Calu3 (cell line): ENCODE data around the gene DIP2B. TPM values are rescaled to one million over a fixed set of nuclear protein-coding genes. Genes with fewer than 3 reads are reported as not detected.

ENCODE experiments used
- BruUV-seq: library from RNA; stranded (reverse); fragments of 400-500 nt; replicated peaks from 2 replicates; lab custom pipeline; 2021; lab: Mats Ljungman, UMichigan
- CTCF ChIA-PET: fragments of 300-600 bp; sonication (Branson Sonifier 250); formaldehyde crosslinking; loops from one replicate; lab custom pipeline; 2022; ENCODE audit warnings: antibody characterized with exemption; lab: Charles Lee
- DNase-seq: peaks from one replicate; pipeline ENCODE4 v3.0.0; 2022
- H3K27ac Mint-ChIP-seq: one replicate; pipeline ENCODE4 v1.8.0; 2022; ENCODE audit warnings: mixed read lengths; ENCODE audit not compliant: unreplicated experiment
- H3K27me3 Mint-ChIP-seq: one replicate; pipeline ENCODE4 v1.8.0; 2022; ENCODE audit warnings: mixed read lengths; ENCODE audit not compliant: unreplicated experiment
- H3K36me3 Mint-ChIP-seq: one replicate; pipeline ENCODE4 v1.8.0; 2022; ENCODE audit warnings: mild to moderate bottlenecking, moderate library complexity, mixed read lengths; ENCODE audit not compliant: insufficient read depth, unreplicated experiment
- H3K4me1 Mint-ChIP-seq: one replicate; pipeline ENCODE4 v1.8.0; 2022; ENCODE audit warnings: mild to moderate bottlenecking, low read depth, mixed read lengths; ENCODE audit not compliant: unreplicated experiment
- H3K4me3 Mint-ChIP-seq: one replicate; pipeline ENCODE4 v1.8.0; 2022; ENCODE audit warnings: mild to moderate bottlenecking, low read depth, moderate library complexity, mixed read lengths; ENCODE audit not compliant: unreplicated experiment
- H3K9me3 Mint-ChIP-seq: one replicate; pipeline ENCODE4 v1.8.0; 2022; ENCODE audit warnings: low read depth, mixed read lengths; ENCODE audit not compliant: unreplicated experiment
- CTCF ChIP-seq: fragments of 200-600 bp; IDR thresholded peaks from one replicate; pipeline ENCODE4 v1.8.0; 2022; ENCODE audit warnings: antibody characterized with exemption; ENCODE audit not compliant: unreplicated experiment
- intact Hi-C: fragments of 100-400 bp; cut with micrococcal nuclease; formaldehyde crosslinking; loops from one replicate; pipeline ENCODE4 v1.10.0; 2022; ENCODE audit not compliant: unreplicated experiment
- total RNA-seq: library from RNA; stranded (reverse); gene quantifications from 2 replicates; pipeline ENCODE4 v1.2.3, GENCODE V29; 2022

The DIP2B gene
- total RNA-seq, 1 experiment from 2014 or later, result 22.8 TPM

- Mint-ChIP-seq H3K4me3 (no peak overlapping the region), H3K27me3 (no peaks in the 10 kb centered on the region), H3K27ac (peak overlapping the region; percentile 57), H3K36me3 (peaks cover 5% of the 10 kb centered on the region), H3K4me1 (peaks cover 28% of the 10 kb centered on the region), H3K9me3 (no peaks in the 10 kb centered on the region)
- no peak for DNase-seq
- CTCF ChIA-PET, result interaction anchor here (0.8 to 1.3 kb wide), 2 partner anchors 135 to 137 kb away, joined by 3 read pairs; partner anchors contain the start of gene DIP2B
- intact Hi-C loops, result no loop called here
- TSS peak; percentile 13 for BruUV-seq
- no peak for TF ChIP-seq CTCF
These were observed 136.8 kb downstream of the DIP2B start for GRCh38 chr12:50641566-50641965.

DNA sequence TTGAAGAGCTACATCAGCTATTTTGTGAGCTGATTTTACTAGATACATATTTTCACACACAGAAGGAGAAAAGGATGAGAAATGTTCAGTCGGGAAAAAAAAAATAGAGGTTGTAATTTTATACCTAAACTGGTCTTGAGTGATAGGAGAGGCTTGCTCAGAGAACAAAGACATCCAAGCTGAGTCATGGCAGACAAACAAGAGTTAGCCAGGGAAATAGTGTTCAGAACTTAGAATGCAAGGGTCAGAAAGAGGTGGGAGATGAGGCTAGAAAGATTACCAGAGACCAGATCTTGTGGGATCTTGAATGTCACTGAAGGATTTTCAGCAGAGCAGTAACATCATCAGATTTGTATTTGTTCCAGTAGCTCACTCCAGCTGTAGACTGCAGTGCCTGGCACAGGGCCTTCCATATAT, 137.3 kb downstream of the DIP2B start:
- peaks cover 5% of the 10 kb centered on the region for H3K36me3 Mint-ChIP-seq
- H3K27ac Mint-ChIP-seq, result peak overlapping the region; percentile 57
- intact Hi-C loops, result no loop called here
- TF ChIP-seq CTCF, result no peak
- BruUV-seq, result no TSS peak
- H3K4me1 Mint-ChIP-seq, result peaks cover 25% of the 10 kb centered on the region
- no peak overlapping the region for H3K4me3 Mint-ChIP-seq
- CTCF ChIA-PET, result interaction anchor here (0.8 to 1.3 kb wide), 2 partner anchors 136 to 138 kb away, joined by 3 read pairs; partner anchors contain the start of gene DIP2B
- DNase-seq, result no peak
- no peaks in the 10 kb centered on the region for H3K27me3 Mint-ChIP-seq
- H3K9me3 Mint-ChIP-seq, result no peaks in the 10 kb centered on the region

DNA sequence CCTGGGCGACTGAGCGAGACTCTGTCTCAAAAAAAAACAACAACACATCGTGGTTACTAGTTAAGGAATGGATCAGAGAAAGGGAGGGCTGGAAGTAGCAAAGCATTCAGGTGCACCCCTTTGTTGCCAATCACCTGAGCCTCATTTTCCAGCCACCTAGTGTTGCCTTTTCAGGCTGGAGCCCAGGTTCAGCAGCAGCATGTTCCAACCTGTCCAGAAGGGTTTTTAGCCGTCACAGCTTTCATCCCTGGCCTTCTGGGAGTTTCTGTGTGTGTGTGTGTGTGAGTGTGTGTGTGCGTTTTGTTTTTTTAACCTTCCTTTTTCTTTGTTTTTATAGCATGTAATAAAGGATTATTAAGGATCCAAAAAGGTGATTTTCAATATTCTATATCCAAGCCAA, 138.0 kb downstream of the DIP2B start:
- no peaks in the 10 kb centered on the region for H3K9me3 Mint-ChIP-seq
- CTCF ChIA-PET, result interaction anchor here (0.7 to 1.3 kb wide), 2 partner anchors 45 to 138 kb away, joined by 3 read pairs; partner anchors contain the start of gene DIP2B
- no peak for TF ChIP-seq CTCF
- no TSS peak for BruUV-seq
- H3K27me3 Mint-ChIP-seq, result no peaks in the 10 kb centered on the region
- intact Hi-C loops, result no loop called here
- H3K27ac Mint-ChIP-seq, result no peak overlapping the region
- DNase-seq, result no peak
- H3K36me3 Mint-ChIP-seq, result peaks cover 5% of the 10 kb centered on the region
- H3K4me3 Mint-ChIP-seq, result no peak overlapping the region
- peaks cover 18% of the 10 kb centered on the region for H3K4me1 Mint-ChIP-seq

GRCh38 chr12:50647031-50647430, 142.2 kb downstream of the DIP2B start:
- no TSS peak for BruUV-seq
- no peaks in the 10 kb centered on the region for H3K27me3 Mint-ChIP-seq
- no peak for TF ChIP-seq CTCF
- DNase-seq, result no peak
- no peaks in the 10 kb centered on the region for H3K9me3 Mint-ChIP-seq
- peaks cover 5% of the 10 kb centered on the region for H3K36me3 Mint-ChIP-seq
- CTCF ChIA-PET, result interaction anchor here (0.7 kb wide), 1 partner anchor 142 kb away, joined by 11 read pairs; no protein-coding TSS in a partner anchor
- H3K4me3 Mint-ChIP-seq, result no peak overlapping the region
- peaks cover 6% of the 10 kb centered on the region for H3K4me1 Mint-ChIP-seq
- no peak overlapping the region for H3K27ac Mint-ChIP-seq
- intact Hi-C loops, result no loop called here
